RWPE1 (cell line): ENCODE results near the gene WDPCP.

Experiments
- CTCF ChIA-PET: fragments of 350-600 bp; sonication (Branson Sonifier 250); formaldehyde crosslinking; extraction: SDS; loops from one replicate; lab custom pipeline; 2021; lab: Yijun Ruan, JAX
- POLR2A ChIA-PET: fragments of 400-600 bp; formaldehyde crosslinking; extraction: SDS; loops from one replicate; lab custom pipeline; 2020; ENCODE audit warnings: antibody characterized with exemption; ENCODE audit not compliant: low non-redundant PET; lab: Yijun Ruan, JAX
- DNase-seq: peaks from one replicate; pipeline ENCODE4 v3.0.0; 2012; ENCODE audit warnings: low spot score
- H3K27ac ChIP-seq: fragments of 450-650 bp; 2 replicates; pipeline ENCODE4 v1.5.1; 2017
- TF ChIP-seq, protein P1 (sequence below): fragments of 450-650 bp; conservative IDR thresholded peaks from 2 replicates; pipeline ENCODE4 v1.5.1; 2017; ENCODE audit warnings: low read depth, mild to moderate bottlenecking

Gene WDPCP

DNA sequence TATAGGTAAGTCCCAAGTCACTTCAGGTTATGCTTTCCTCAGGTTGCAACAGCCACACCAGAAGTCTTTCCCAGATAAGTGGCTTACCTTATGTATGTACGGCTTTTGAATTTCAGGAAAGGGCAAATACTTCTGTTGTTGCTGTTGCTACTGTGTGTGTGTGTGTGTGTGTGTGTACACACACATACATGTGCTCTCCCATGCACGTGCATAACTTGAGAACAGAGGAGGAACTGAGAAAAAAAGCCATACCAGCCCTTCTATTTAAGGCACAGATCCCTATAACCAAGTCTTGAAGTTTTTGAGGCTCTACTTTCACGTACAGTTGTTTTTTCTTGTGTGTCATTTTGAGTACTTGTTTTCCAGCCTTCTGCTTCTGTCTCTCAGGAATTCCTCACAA, 62.4 kb downstream of the WDPCP start:
- DNase-seq = no peak
- TF ChIP-seq, protein P1, sequence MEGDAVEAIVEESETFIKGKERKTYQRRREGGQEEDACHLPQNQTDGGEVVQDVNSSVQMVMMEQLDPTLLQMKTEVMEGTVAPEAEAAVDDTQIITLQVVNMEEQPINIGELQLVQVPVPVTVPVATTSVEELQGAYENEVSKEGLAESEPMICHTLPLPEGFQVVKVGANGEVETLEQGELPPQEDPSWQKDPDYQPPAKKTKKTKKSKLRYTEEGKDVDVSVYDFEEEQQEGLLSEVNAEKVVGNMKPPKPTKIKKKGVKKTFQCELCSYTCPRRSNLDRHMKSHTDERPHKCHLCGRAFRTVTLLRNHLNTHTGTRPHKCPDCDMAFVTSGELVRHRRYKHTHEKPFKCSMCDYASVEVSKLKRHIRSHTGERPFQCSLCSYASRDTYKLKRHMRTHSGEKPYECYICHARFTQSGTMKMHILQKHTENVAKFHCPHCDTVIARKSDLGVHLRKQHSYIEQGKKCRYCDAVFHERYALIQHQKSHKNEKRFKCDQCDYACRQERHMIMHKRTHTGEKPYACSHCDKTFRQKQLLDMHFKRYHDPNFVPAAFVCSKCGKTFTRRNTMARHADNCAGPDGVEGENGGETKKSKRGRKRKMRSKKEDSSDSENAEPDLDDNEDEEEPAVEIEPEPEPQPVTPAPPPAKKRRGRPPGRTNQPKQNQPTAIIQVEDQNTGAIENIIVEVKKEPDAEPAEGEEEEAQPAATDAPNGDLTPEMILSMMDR = no peak
- CTCF ChIA-PET = no interaction called here
- H3K27ac ChIP-seq = no peak overlapping the region
- POLR2A ChIA-PET = no interaction called here

DNA sequence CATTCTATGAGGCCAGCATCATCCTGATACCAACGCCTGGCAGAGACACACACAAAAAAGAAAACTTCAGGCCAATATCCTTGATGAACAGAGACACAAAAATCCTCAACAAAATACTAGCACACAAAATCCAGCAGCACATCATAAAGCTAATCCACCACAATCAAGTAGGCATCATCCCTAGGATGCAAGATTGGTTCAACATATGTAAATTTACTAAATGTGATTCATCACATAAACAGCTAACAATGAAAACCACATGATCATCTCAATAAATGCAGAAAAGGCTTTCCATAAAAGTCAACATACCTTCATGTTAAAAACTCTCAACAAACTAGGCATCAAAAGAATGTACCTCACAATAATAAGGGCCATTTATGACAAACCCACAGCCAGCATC, 65.3 kb downstream of the WDPCP start:
- TF ChIP-seq, protein P1 = no peak
- POLR2A ChIA-PET = no interaction called here
- CTCF ChIA-PET = interaction anchor here (0.6 kb wide), 1 partner anchor 25 kb away, joined by 4 read pairs; no protein-coding TSS in a partner anchor
- H3K27ac ChIP-seq = no peak overlapping the region
- no peak for DNase-seq

DNA sequence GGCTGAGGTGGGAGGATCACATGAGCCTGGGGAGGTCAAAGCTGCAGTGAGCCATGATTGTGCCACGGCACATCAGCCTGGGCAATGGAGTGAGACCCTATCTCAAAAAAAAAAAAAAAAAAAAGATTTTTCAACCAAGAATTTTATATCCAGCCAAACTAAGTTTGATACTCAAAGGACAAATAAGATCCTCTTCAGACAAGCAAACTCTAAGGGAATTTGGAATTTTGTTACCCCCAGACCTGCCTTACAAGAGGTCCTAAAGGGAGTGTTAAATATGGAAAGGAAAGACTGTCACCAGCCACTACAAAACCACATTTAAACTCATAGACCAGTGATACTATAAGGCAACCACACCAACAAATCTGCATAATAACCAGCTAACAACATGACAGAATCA, 67.5 kb downstream of the WDPCP start:
- ChIA-PET POLR2A (no interaction called here), CTCF (no interaction called here)
- no peak overlapping the region for H3K27ac ChIP-seq
- DNase-seq = no peak
- TF ChIP-seq, protein P1 = no peak

DNA sequence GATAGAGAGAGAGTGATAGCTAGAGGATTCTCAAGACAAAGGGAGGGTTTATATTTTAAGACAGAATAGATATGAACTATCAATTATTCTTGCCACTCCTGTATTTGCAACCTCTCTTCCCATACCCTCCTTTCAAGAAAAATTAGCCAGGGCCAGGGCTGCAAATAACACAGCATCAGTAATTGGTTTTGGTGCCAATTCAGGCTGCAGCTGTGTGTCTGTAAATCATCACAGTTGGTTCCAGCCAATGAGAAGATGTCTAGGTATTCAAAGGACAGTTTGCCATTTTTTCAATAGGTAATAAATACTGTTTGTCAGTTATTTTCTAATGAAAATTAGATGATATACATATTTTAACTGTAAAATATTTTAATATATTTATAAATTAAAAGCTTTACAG, 73.5 kb downstream of the WDPCP start:
- TF ChIP-seq, protein P1 = no peak
- no peak for DNase-seq
- CTCF ChIA-PET = no interaction called here
- POLR2A ChIA-PET = no interaction called here
- H3K27ac ChIP-seq = no peak overlapping the region

DNA sequence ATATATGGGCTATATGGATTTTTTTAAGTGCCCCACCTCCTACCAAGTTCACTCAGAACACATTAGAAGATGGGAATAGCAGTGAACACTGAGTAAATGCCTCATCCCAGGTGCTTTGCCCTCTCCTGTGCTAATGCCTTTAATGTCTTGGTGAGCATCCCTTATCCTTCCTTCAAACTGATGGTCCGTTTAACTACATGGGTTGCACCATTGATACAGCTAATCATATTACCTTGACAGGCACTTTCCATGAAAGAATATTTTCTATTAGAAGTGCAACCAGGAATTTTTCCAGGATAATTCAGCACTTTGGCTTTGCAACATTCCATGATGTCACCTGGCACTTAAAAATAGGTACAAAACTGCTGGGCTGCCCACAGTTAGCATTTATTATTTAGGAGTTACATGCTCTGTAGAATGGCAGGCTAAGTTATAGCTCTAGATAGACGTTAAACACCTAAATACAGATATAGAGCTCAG, 74.0 kb downstream of the WDPCP start:
- no peak for DNase-seq
- TF ChIP-seq, protein P1 = no peak
- POLR2A ChIA-PET = no interaction called here
- CTCF ChIA-PET = no interaction called here
- no peak overlapping the region for H3K27ac ChIP-seq

DNA sequence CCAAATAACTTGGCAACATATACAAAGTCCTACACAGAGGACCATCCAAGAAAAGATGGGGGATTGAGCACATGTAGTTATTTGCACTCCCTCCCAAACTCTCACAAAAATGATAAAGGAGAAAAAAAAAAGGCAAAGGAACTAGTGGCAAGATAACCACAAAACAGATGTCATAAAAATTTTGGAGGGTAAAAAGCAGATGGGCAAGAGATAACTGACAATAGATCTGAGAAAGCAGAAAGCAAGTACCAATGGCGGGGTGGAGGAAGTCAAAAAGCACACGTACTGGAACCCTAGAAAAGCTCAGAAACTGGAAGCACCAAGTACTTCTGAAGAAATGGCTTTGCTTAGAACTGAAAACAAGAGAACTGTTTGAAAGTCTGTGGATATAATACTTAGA, 82.0 kb downstream of the WDPCP start:
- TF ChIP-seq, protein P1 = no peak
- H3K27ac ChIP-seq = no peak overlapping the region
- POLR2A ChIA-PET = no interaction called here
- CTCF ChIA-PET = no interaction called here
- DNase-seq = no peak
